ENCODE data around the gene TGFBR3. TPM values are rescaled to one million over a fixed set of nuclear protein-coding genes. Genes with fewer than 3 reads are reported as not detected.

The TGFBR3 gene

GRCh38 chr1:91630803-91631202 lies 255.1 kb downstream of the TGFBR3 start:
- Histone ChIP-seq H3K79me1 (replicated peaks; ENCODE audit: low read length, poor library complexity, severe bottlenecking) (no peaks in the 10 kb centered on the region), H4K91ac (ENCODE audit: low read length) (no peak overlapping the region), H3K23ac (ENCODE audit: low read length in 2 of 2) (no peak overlapping the region), H3K18ac (ENCODE audit: low read depth in 1 of 2, low read length in 2 of 2) (no peak overlapping the region), H2BK15ac (ENCODE audit: low read depth, poor library complexity, severe bottlenecking) (no peak overlapping the region), H3K14ac (ENCODE audit: low read length in 2 of 2) (no peak overlapping the region), H4K8ac (ENCODE audit: low read length) (no peak overlapping the region), H3K27ac (ENCODE audit: low read length, poor library complexity, severe bottlenecking) (no peak overlapping the region), H2BK120ac (ENCODE audit: low read depth, low read length) (no peak overlapping the region), H3K4me2 (ENCODE audit: low read length, poor library complexity, severe bottlenecking) (no peak overlapping the region), H3K4ac (ENCODE audit: low read depth in 1 of 2, low read length in 2 of 2) (no peak overlapping the region), H2AK5ac (ENCODE audit: low read length, severe bottlenecking) (no peak overlapping the region), H2AFZ (ENCODE audit: low read depth, low read length) (no peak overlapping the region), H3K9me3 (ENCODE audit: control insufficient read depth, low read length) (peaks cover 5% of the 10 kb centered on the region), H3K9ac (ENCODE audit: low read length) (no peak overlapping the region), H3K27me3 (ENCODE audit: control insufficient read depth in 1 of 2, insufficient read depth in 1 of 2, low read length in 2 of 2) (no peaks in the 10 kb centered on the region), H2BK12ac (ENCODE audit: low read length in 2 of 2) (no peak overlapping the region), H3K36me3 (ENCODE audit: control insufficient read depth in 1 of 2, insufficient read depth in 2 of 2, low read depth in 1 of 2, low read length in 2 of 2) (no peaks in the 10 kb centered on the region), H2BK5ac (ENCODE audit: low read depth, low read length, poor library complexity, severe bottlenecking) (no peak overlapping the region), H3K4me1 (ENCODE audit: control insufficient read depth, insufficient read depth, low read depth, low read length) (no peaks in the 10 kb centered on the region), H3K4me3 (ENCODE audit: insufficient read depth in 1 of 2, low read depth in 1 of 2, low read length in 2 of 2) (no peak overlapping the region)
- no peak for DNase-seq

Small RNA genes within 50 kb of the gene (small RNA-seq; reads per million reads assigned to genes)
- not detected for gene RN7SL653P (ENCODE audit: low read depth)

All from mesenchymal stem cell (in vitro differentiated cells and primary cell).